ENCODE measurements around the gene MIGA1.
"Not testable (repeated sequence)": the region's sequence is repeated elsewhere in the genome, so short reads cannot be mapped to it uniquely, and the experiment has no call there.

The MIGA1 gene

DNA sequence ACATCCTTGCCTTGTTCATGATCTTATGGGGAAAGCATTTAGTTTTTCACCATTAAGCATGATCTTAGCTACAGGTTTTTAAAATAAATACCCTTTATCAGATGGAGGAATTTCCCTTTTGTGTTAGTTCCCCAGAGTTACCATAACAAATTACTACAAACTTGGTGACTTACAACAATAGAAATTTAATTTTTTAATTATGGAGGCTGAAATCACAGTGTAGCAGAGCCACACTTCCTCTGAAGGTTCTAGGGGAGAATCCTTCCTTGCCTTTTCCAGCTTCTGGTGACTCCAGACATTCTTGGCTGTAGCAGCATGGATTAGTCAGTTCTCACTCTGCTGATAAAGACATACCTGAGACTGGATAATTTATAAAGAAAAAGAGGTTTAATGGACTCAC, 18.5 kb downstream of the MIGA1 start:
- DNase-seq (ENCODE audit: low spot score), result no peak

DNA sequence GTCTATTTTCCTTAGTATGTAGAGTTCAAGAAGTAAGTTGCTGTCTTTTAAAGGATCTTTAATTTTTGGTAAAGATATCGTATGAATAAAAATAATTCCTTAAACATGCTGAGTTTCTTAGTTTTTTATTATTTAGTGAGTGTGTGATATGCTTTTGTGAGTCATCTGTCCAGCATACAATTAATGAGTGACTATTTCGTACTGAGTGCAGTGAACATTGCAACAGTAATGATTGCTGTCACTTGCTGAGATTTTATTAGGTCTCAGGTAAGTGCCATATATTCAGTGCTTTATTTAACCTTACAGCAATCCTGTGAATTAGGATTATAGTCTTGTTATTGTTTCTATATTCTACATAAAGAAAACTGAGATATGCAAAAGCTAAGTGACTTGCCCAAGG, 22.6 kb downstream of the MIGA1 start:
- no peak for DNase-seq (ENCODE audit: low spot score)

- no peak for DNase-seq (ENCODE audit: low spot score)
Measured at GRCh38 chr1:77803371-77803770, 23.9 kb downstream of the MIGA1 start.

DNA sequence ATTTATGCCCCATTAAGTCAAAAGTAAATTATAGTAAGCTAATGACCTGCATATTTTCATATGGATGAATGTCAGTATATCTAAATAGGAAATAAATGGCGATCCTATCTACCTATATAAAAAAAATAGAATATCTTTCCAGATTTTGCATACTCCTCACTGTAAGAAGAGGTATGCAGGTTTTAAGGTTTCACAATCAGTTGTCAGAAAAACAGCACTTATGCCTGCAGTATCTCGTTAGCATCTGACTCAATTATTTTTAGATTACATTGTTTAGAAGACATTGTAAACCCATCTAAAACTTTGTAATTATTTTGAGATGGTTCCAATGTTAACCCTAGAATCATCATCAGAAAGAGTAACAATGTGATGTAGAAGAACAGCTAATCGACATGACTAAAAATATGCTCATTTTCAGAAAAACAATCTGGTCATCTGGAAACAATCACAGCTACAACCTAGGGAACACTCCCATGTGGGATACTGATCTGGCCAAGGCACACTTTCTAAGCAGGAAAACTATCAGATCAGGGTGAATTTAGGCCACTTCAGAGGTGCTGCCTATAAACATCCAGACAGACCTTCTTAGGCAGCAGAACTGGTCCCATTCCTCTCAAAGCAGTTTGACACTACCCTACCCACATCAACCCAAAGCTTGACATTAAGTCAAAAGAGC, 30.5 kb downstream of the MIGA1 start:
- DNase-seq (ENCODE audit: low spot score), result not testable (repeated sequence)

- not testable (repeated sequence) for DNase-seq (ENCODE audit: low spot score)
Measured at GRCh38 chr1:77811589-77811988, 32.1 kb downstream of the MIGA1 start.

DNA sequence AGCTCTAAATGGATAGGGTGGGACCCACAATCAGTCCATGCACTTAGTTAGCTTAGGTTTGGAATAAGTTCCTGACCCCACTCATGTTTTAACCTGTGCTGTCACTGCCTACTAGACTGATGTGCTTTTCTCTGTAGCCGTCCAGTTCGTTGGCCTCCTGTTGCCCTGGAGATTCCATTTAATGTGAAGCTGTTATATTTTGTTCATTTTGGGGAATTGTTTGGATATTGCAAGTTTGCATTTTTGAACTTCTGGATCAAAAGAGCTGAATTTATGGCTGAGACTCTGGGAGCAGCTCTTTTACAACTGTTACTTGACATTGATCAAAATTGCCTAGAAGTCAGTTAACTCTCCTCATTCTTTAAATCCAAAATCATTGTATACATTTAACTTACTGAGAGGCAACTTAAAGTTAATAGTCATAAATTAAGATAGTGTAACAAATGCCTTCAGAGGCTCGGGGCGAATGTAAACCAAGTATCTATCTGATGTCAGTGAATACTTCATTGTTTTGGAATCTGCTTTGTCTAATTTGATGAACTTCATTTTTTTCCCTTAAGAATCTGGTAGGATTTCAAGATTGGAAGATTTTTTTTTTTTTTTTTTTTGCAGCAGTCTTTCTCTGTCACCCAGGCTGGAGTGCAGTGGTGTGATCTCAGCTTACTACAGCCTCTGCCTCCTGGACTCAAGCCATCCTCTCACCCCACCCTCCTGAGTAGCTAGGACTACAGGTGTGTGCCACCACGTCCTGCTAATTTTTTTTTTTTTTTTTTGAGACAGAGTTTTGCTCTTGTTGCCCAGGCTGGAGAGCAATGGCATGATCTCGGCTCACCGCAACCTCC, 38.1 kb downstream of the MIGA1 start:
- no peak for DNase-seq (ENCODE audit: low spot score)

DNA sequence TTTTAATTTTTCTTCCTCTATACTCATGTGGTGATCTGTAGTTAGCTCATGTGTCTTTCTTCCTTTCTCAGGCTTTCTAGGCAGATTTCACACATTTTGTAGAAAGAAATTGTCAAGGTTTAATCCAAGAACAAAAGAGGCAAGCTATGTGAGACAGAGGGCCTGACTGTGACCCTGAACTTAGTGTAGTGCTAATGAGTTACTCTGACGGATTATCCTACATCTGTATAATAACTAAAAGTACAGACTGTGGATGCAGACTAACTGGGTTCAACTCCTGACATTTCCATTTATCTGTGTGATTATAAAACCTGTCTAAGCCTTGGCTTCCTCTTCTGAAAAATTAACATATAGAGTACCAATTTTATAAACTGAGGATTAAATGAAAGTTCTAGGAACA, 40.7 kb downstream of the MIGA1 start:
- DNase-seq (ENCODE audit: low spot score), result no peak

DNA sequence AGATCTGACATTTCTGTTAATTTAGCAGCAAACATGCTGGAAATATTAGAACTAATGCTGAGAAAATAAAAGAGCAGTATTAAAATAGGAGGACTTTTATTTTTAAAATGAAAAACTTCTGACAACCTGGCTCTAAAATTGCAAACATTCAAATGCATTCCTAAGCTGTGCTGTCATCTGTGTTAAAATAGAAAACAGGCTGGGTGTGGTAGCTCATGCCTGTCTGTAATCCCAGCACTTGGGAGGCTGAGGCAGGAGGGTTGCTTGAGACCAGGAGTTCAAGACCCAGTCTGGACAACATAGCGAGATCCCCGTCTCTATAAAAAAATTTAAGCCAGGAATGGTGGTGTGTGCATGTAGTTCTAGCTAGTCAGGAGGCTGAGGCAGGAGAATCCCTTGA, 44.6 kb downstream of the MIGA1 start:
- no peak for DNase-seq (ENCODE audit: low spot score)

DNA sequence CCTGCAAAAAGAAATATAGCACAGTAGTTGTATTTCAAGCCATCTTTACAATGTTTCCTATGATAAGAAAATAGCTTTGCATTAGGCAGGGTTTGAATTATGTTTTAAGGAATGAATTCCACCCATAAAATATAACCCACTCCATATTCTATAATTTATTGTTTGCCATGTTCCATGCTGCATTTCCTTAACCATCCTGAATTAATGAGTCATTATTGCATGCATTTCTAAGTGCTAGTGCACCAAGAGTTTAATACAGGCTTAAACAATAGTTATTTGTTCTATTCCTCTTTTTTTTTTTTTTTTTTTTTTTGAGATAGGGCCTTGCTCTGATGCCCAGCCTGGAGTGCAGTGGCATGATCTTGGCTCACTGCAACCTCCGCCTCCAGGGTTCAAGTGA, 45.2 kb downstream of the MIGA1 start:
- no peak for DNase-seq (ENCODE audit: low spot score)

DNA sequence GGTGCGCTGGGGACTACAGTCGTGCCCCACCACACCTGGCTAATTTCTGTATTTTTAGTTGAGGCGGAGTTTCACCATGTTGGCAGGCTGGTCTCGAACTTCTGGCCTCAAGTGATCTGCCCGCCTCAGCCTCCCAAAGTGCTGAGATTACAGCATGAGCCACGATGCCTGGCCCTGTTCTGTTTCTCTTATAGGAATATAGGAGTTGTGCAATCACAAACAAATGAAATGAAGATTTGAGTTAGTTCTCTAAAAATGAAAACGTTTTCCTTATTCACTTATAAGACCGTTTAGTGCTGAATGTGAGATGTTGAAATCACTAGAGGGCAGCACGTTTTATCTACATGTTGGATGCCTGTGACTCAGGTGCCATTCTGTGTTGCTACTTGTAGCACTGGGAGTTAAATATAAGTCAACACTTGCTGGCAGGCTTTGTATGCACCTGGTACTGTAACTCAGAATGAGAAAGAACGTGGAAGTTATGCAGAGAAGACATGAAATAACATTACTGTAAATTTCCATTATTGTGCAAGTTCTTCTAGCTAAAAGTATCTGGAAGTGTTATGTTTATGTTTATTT, 45.8 kb downstream of the MIGA1 start:
- DNase-seq (ENCODE audit: low spot score), result peak; percentile 85

DNA sequence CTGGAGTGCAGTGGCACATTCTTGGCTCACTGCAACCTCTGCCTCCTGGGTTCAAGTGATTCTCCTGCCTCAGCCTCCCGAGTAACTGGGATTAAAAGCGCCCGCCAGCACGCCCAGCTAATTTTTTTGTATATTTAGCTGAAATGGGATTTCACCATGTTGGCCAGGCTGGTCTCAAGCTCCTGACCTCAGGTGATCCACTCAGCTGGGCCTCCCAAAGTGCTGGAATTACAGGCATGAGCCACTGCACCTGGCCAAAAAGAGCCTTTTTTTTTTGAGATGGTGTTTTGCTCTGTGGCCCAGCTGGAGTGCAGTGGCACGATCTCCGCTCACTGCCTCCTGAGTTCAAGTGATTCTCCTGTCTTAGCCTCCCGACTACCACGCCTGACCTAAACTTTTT, 47.4 kb downstream of the MIGA1 start:
- not testable (repeated sequence) for DNase-seq (ENCODE audit: low spot score)

DNA sequence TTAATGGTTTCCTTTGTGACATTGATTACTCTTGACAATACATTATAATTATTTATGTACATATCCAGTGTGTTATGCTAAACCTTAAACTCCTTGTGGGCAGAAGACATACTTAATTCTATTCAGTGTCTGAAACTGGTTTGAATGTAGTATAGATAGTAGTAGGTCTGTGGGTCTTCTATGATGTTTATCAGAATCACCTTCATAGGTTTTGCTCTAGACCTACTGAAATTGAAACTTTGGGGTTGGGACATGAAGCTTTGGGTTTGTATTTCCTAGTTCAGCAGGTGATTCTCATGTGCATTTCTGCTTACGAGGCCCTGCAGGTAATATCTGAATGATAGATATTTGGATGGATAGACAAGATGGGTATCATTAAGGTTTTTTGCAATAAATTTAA, 48.6 kb downstream of the MIGA1 start:
- DNase-seq (ENCODE audit: low spot score), result no peak

DNA sequence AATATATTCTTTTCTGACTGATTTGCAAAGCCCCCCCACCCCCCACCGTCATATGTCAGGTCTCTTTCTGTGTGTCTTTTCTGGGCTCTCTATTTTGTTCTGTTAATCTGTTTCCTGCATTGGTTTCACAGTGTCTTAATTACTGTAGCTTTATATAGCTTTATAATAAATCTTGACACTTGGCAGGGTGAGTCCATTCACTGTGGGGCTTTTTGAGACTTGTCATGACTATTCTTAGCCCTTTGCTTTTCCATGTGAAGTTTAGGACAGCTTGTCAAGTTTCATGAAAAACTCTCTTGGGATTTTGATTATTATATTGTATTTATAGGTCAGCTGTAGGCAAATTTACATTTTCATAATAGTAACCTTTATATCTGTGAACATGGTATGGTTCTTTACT, 50.4 kb downstream of the MIGA1 start:
- DNase-seq (ENCODE audit: low spot score), result no peak

GRCh38 chr1:77830946-77831345, 51.5 kb downstream of the MIGA1 start:
- no peak for DNase-seq (ENCODE audit: low spot score)

GRCh38 chr1:77831566-77831965, 52.1 kb downstream of the MIGA1 start:
- no peak for DNase-seq (ENCODE audit: low spot score)

GRCh38 chr1:77831976-77832711, 52.7 kb downstream of the MIGA1 start:
- DNase-seq (ENCODE audit: low spot score), result no peak

DNA sequence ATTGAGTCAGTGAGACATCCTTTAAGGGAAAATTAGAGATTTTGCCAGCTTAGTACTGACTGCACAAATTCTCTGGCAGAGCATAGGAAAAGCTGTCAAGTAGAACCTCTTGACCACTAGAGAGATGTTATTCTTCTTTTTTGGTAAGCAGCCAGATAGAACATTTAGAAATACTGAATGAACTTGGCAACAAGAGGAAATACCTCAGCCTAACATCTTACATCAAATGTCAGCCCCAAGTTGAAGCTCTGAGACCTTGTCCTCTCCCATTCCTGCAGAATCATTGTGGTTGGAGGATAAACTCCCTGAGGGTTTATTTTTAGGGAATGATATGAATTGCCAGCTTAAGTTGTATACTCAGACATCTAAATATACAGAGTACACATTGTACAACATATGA, 53.5 kb downstream of the MIGA1 start:
- DNase-seq (ENCODE audit: low spot score), result no peak

DNA sequence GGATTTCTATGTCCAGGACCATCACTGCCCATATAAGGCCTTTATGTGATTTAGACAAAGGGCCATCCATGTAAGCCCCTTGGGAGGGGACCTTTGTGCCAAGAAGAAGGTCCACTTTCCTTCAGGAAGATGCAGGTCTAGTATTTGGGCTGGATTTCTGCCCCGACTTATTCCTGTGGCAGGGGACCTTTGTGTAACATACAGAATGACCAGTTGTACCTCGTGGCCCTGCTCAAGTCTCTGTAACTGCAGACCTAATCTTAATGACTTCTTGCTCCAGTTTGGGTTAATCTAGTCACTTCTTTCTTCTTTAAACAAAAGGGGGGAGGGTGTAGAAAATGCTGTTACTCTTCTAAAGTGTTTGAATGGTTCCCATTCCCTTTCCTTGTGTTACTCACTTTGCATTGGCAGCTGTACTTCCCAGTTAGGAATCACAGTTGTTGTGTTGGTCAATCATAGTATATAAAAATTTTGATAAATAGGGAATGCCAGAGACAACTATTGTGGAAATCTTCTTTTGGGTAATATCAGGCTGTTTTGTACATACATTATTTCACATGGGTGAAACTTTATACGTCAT, 54.2 kb downstream of the MIGA1 start:
- DNase-seq (ENCODE audit: low spot score), result no peak

DNA sequence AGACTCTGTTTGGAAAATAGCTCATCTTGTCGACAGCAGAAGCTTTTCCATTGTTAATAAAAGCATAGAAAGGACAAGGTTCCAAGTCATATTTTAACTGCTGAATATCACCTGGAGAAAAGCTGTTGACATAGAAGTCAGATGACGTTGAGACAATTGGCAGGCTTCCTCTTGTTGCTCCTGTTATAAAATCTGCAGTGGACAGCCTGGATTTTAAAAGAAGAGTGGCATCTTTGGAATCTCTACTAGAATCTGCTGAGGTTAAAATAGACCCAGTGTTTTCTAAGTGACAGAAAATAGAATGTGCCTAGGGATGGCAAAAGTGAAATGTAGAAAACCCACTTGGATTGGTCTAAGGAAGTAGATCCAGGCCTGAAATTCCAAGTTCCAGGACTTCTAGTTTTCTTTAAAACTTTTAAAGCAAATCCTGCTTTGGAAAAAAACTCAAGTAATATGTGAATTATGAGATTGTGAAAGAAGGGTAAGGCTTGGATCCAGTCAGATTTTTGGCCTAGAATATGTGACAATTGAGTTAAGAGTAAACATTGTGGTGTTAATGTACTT, 55.4 kb downstream of the MIGA1 start:
- DNase-seq (ENCODE audit: low spot score), result no peak

- no peak for DNase-seq (ENCODE audit: low spot score)
Measured at GRCh38 chr1:77841574-77841973, 62.1 kb downstream of the MIGA1 start.

DNA sequence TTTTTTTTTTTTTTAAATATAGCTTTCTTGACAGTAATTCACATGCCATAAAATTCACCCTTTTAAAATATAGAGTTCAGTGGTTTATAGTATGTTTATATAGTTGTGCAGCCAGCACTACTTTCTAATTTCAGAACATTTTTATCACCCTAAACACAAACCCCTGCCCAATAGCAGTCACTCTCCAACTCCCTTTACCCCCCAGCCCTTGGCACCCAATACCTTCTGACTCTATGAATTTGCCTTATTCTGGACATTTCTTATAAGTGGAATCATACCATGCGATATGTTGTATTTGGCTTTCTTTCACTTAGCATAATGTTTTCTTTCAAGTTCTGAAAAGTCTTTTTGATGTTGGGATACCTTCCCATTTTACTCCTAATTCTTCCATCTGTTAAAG, 66.5 kb downstream of the MIGA1 start:
- DNase-seq (ENCODE audit: low spot score), result no peak

DNA sequence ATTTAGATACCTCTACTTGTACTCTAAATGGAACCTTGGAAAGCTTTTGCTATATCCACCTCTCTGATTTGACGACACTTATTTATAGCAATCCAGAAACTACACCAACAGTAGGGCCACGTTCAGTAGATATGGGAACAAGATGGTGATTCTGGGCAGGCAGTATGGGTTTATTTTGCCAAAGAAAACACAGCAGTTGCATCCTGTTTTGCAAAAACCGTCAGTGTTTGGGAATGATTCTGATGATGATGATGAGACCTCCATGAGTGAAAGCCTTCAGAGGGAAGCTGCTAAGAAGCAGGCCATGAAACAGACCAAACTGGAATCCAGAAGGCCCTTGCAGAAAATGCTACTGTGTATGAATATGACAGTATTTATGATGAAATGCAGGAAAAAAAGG, 67.5 kb downstream of the MIGA1 start:
- DNase-seq (ENCODE audit: low spot score), result no peak

All from NAMALWA (cell line).